Liver (tissue), 3 donors: ENCODE results near the gene KLF18.

Experiments
- ATF3 ChIP-seq: IDR thresholded peaks from 2 replicates; pipeline ENCODE4 v1.6.1; 2016; ENCODE audit warnings: antibody characterized with exemption
- CTCF ChIP-seq: fragments of 150-350 bp; IDR thresholded peaks from 2 replicates; pipeline ENCODE4 v1.5.1; 2017; ENCODE audit warnings: improper control_type of control experiment, low read depth, low read length; ENCODE audit not compliant: missing input control
- EGR1 ChIP-seq, 2 donors: IDR thresholded peaks; 2 replicates each; pipeline ENCODE4 v1.6.1; 2016 to 2018; ENCODE audit warnings: antibody characterized with exemption in 2 of 2, low read depth in 2 of 2
- FOXA1 ChIP-seq: IDR thresholded peaks from 2 replicates; pipeline ENCODE4 v1.6.1; 2016; ENCODE audit warnings: antibody characterized with exemption
- GABPA ChIP-seq, 2 donors: IDR thresholded peaks in 1 of 2; conservative IDR thresholded peaks in 1 of 2; 2 replicates each; pipeline ENCODE4 v1.6.1; 2016; ENCODE audit warnings: antibody characterized with exemption in 2 of 2, mild to moderate bottlenecking in 1 of 2, moderate library complexity in 1 of 2
- HNF4G ChIP-seq: IDR thresholded peaks from 2 replicates; pipeline ENCODE4 v1.6.1; 2016; ENCODE audit warnings: antibody characterized with exemption
- JUND ChIP-seq, 2 donors: IDR thresholded peaks; 2 replicates each; pipeline ENCODE4 v1.6.1; 2016; ENCODE audit warnings: antibody characterized with exemption in 2 of 2
- MAX ChIP-seq: IDR thresholded peaks from 2 replicates; pipeline ENCODE4 v1.6.1; 2016; ENCODE audit warnings: antibody characterized with exemption
- REST ChIP-seq: IDR thresholded peaks from 2 replicates; pipeline ENCODE4 v1.6.1; 2016; ENCODE audit warnings: antibody characterized with exemption, mild to moderate bottlenecking
- RXRA ChIP-seq, 2 donors: IDR thresholded peaks; 2 replicates each; pipeline ENCODE4 v1.6.1; 2017 to 2018; ENCODE audit warnings: antibody characterized with exemption in 2 of 2, mild to moderate bottlenecking in 1 of 2
- TAF1 ChIP-seq: conservative IDR thresholded peaks from 2 replicates; pipeline ENCODE4 v1.6.1; 2016; ENCODE audit warnings: antibody characterized with exemption, mild to moderate bottlenecking
- YY1 ChIP-seq: IDR thresholded peaks from 2 replicates; pipeline ENCODE4 v1.6.1; 2016; ENCODE audit warnings: antibody characterized with exemption, mild to moderate bottlenecking
- ZBTB33 ChIP-seq: IDR thresholded peaks from 2 replicates; pipeline ENCODE4 v1.6.1; 2016; ENCODE audit warnings: antibody characterized with exemption
- donor health status: healthy.
- donor health status: healthy.

GRCh38 chr1:44170281-44170823 lies 28.9 kb upstream of the KLF18 start:
- TF ChIP-seq CTCF, result no peak
- no peak for TF ChIP-seq REST
- TF ChIP-seq TAF1, result no peak
- no peak for TF ChIP-seq HNF4G
- no peak for TF ChIP-seq FOXA1
- no peak for TF ChIP-seq MAX
- TF ChIP-seq EGR1 (IDR thresholded peaks at IDR 0.05; ENCODE audit: low read depth in 2 of 2), result no peak
- no peak for TF ChIP-seq ZBTB33
- TF ChIP-seq YY1, result no peak
- no peak for TF ChIP-seq RXRA (IDR thresholded peaks at IDR 0.05)
- TF ChIP-seq JUND (IDR thresholded peaks at IDR 0.05), result no peak
- TF ChIP-seq GABPA (IDR thresholded peaks at IDR 0.05 in 1 of 2, conservative IDR thresholded peaks at IDR 0.05 in 1 of 2), result no peak
- no peak for TF ChIP-seq ATF3
